PC-3 (cell line): ENCODE measurements around the gene PDSS2.

ENCODE experiments used
- CTCF ChIP-seq: fragments of 300-600 bp; sonication (generic); conservative IDR thresholded peaks from 2 replicates; pipeline ENCODE4 v1.5.1; 2017; ENCODE audit warnings: antibody characterized with exemption, low read depth, mild to moderate bottlenecking, low read length
- EZH2 ChIP-seq: fragments of 300-600 bp; sonication (generic); IDR thresholded peaks from one replicate; pipeline ENCODE4 v1.6.1; 2017; ENCODE audit warnings: antibody characterized with exemption, mild to moderate bottlenecking, low read length; ENCODE audit not compliant: unreplicated experiment
- EZH2phosphoT487 ChIP-seq: fragments of 300-600 bp; sonication (generic); IDR thresholded peaks from 2 replicates; pipeline ENCODE4 v1.6.1; 2018; ENCODE audit warnings: mild to moderate bottlenecking, antibody characterized with exemption, low read length, borderline replicate concordance

- TF ChIP-seq CTCF (no peak), EZH2phosphoT487 (no peak), EZH2 (no peak)
These were observed 137.6 kb downstream of the PDSS2 start for GRCh38 chr6:107321793-107322192.
